H1 (cell line): ENCODE data around the gene ARHGEF1. TPM values are rescaled to one million over a fixed set of nuclear protein-coding genes. Genes with fewer than 3 reads are reported as not detected.

ENCODE experiments used
- CTCF ChIA-PET: fragments of 300-600 bp; sonication (Branson Sonifier 250); formaldehyde crosslinking; loops from one replicate; lab custom pipeline; 2021; ENCODE audit not compliant: partially characterized antibody; lab: Charles Lee
- POLR2A ChIA-PET: fragments of 300-600 bp; sonication (Branson Sonifier 250); formaldehyde crosslinking; loops from one replicate; lab custom pipeline; 2021; ENCODE audit warnings: inconsistent platforms; ENCODE audit not compliant: partially characterized antibody; lab: Charles Lee
- DNase-seq, 2 experiments: peaks; one replicate each; pipeline versions ENCODE4 v3.0.0 to v3.0.0-alpha.2; 2010 to 2022; ENCODE audit warnings: low spot score in 2 of 2, low read depth in 1 of 2, mixed read lengths in 1 of 2
- FAIRE-seq: peaks from 2 replicates; lab custom pipeline; 2011; peaks lifted over from hg19 to GRCh38; lab: Jason Lieb, UNC
- H2AFZ ChIP-seq: 2 replicates; pipeline ENCODE4 v1.8.1; 2012; ENCODE audit warnings: low read length, inconsistent platforms
- H2AK5ac ChIP-seq: 2 replicates; pipeline ENCODE4 v1.6.1; 2013; ENCODE audit warnings: low read depth, low read length
- H2BK120ac ChIP-seq: replicated peaks from 2 replicates; pipeline ENCODE3; 2013; ENCODE audit warnings: low read depth, low read length, inconsistent platforms
- H2BK12ac ChIP-seq: 2 replicates; pipeline ENCODE4 v1.6.1; 2013; ENCODE audit warnings: low read depth, low read length
- H2BK15ac ChIP-seq: 2 replicates; pipeline ENCODE4 v1.6.1; 2013; ENCODE audit warnings: low read length
- H2BK20ac ChIP-seq: 2 replicates; pipeline ENCODE4 v1.6.1; 2013; ENCODE audit warnings: low read length
- H2BK5ac ChIP-seq: 2 replicates; pipeline ENCODE4 v1.6.1; 2013; ENCODE audit warnings: low read depth, low read length
- H3K14ac ChIP-seq: 2 replicates; pipeline ENCODE4 v1.6.1; 2013; ENCODE audit warnings: inconsistent platforms; ENCODE audit not compliant: insufficient read length
- H3K18ac ChIP-seq: 2 replicates; pipeline ENCODE4 v1.6.1; 2013; ENCODE audit warnings: low read length; ENCODE audit errors: extremely low read depth
- H3K23ac ChIP-seq: 2 replicates; pipeline ENCODE4 v1.6.1; 2013; ENCODE audit warnings: inconsistent platforms; ENCODE audit not compliant: insufficient read length
- H3K23me2 ChIP-seq: 2 replicates; pipeline ENCODE4 v1.6.1; 2013; ENCODE audit warnings: low read depth, low read length
- H3K27ac ChIP-seq: 2 replicates; pipeline ENCODE4 v1.6.1; 2011; ENCODE audit warnings: low read depth, low read length, inconsistent platforms
- H3K27me3 ChIP-seq, 4 experiments: replicated peaks in 1 of 4; 1 replicate in 1 of 4; 2 replicates in 3 of 4; pipeline versions ENCODE4 v1.6.1 to v1.8.1; 2011 to 2013; ENCODE audit warnings: low read length in 3 of 4, mild to moderate bottlenecking in 3 of 4, inconsistent platforms in 2 of 4, mixed read lengths in 2 of 4, moderate library complexity in 1 of 4; ENCODE audit not compliant: control insufficient read depth in 3 of 4, insufficient read depth in 3 of 4; ENCODE audit errors: extremely low read depth in 1 of 4
- H3K36me3 ChIP-seq, 4 experiments: 2 replicates each; pipeline versions ENCODE4 v1.6.1 to v1.8.1; 2011 to 2013; ENCODE audit warnings: mild to moderate bottlenecking in 4 of 4, low read length in 3 of 4, moderate library complexity in 2 of 4, control low read depth in 1 of 4, inconsistent platforms in 1 of 4; ENCODE audit not compliant: insufficient read depth in 4 of 4, control insufficient read depth in 2 of 4
- H3K4ac ChIP-seq: replicated peaks from 2 replicates; pipeline ENCODE3; 2013; ENCODE audit warnings: low read length, low read depth, mixed read lengths, inconsistent platforms; ENCODE audit not compliant: insufficient read length
- H3K4me1 ChIP-seq, 4 experiments: replicated peaks in 1 of 4; 1 replicate in 1 of 4; 2 replicates in 3 of 4; pipeline versions ENCODE4 v1.6.1 to v1.8.1; 2011 to 2013; ENCODE audit warnings: low read length in 3 of 4, inconsistent platforms in 2 of 4, mixed read lengths in 1 of 4; ENCODE audit not compliant: insufficient read depth in 4 of 4, control insufficient read depth in 3 of 4
- H3K4me2 ChIP-seq, 2 experiments: 2 replicates each; pipeline versions ENCODE4 v1.6.1 to v1.8.1; 2011 to 2013; ENCODE audit warnings: low read depth in 2 of 2, low read length in 2 of 2, control low read depth in 1 of 2, inconsistent platforms in 1 of 2, mild to moderate bottlenecking in 1 of 2; ENCODE audit not compliant: insufficient read depth in 1 of 2
- H3K4me3 ChIP-seq, 4 experiments: fragments of 200-600, 300-600 bp in 1 of 4; sonication (generic), shearing (Covaris generic), sonication (Bioruptor Twin) in 1 of 4; 2 replicates each; pipeline versions ENCODE4 v1.5.1 to v1.8.1; 2011 to 2016; ENCODE audit warnings: low read length in 4 of 4, low read depth in 3 of 4, control low read depth in 2 of 4, inconsistent platforms in 2 of 4, mild to moderate bottlenecking in 2 of 4, mixed read lengths in 1 of 4, moderate library complexity in 1 of 4; ENCODE audit not compliant: insufficient read depth in 2 of 4; ENCODE audit errors: extremely low read depth in 1 of 4
- H3K56ac ChIP-seq: replicated peaks from 2 replicates; pipeline ENCODE3; 2013; ENCODE audit warnings: low read depth, mild to moderate bottlenecking, mixed read lengths, low read length, inconsistent platforms; ENCODE audit not compliant: insufficient read length
- H3K79me1 ChIP-seq: 2 replicates; pipeline ENCODE4 v1.6.1; 2013; ENCODE audit warnings: low read depth, low read length, control low read depth
- H3K79me2 ChIP-seq, 2 experiments: 2 replicates each; pipeline versions ENCODE4 v1.6.1 to v1.8.1; 2012 to 2013; ENCODE audit warnings: low read length in 2 of 2, mild to moderate bottlenecking in 2 of 2, inconsistent platforms in 1 of 2; ENCODE audit not compliant: insufficient read depth in 2 of 2, control insufficient read depth in 1 of 2
- H3K9ac ChIP-seq, 4 experiments: replicated peaks in 1 of 4; 1 replicate in 1 of 4; 2 replicates in 3 of 4; pipeline versions ENCODE4 v1.6.1 to v1.8.1; 2011 to 2013; ENCODE audit warnings: low read depth in 3 of 4, low read length in 3 of 4, control low read depth in 2 of 4, mild to moderate bottlenecking in 2 of 4, moderate library complexity in 2 of 4, inconsistent platforms in 1 of 4; ENCODE audit errors: extremely low read depth in 1 of 4
- H3K9me3 ChIP-seq, 2 experiments: 2 replicates each; pipeline versions ENCODE4 v1.6.1 to v1.8.1; 2012 to 2013; ENCODE audit warnings: mild to moderate bottlenecking in 2 of 2, moderate library complexity in 2 of 2, control low read depth in 1 of 2, inconsistent platforms in 1 of 2, low read depth in 1 of 2, low read length in 1 of 2, mixed read lengths in 1 of 2; ENCODE audit not compliant: insufficient read depth in 2 of 2
- H4K20me1 ChIP-seq, 2 experiments: replicated peaks in 1 of 2; 2 replicates each; pipeline versions ENCODE3 to v1.8.1; 2011 to 2013; ENCODE audit warnings: inconsistent platforms in 2 of 2, low read length in 2 of 2, mild to moderate bottlenecking in 1 of 2; ENCODE audit not compliant: insufficient read depth in 2 of 2, control insufficient read depth in 1 of 2
- H4K5ac ChIP-seq: 2 replicates; pipeline ENCODE4 v1.6.1; 2013; ENCODE audit warnings: low read length, low read depth, mixed read lengths, inconsistent platforms; ENCODE audit not compliant: insufficient read length
- H4K8ac ChIP-seq: 2 replicates; pipeline ENCODE4 v1.8.0; 2013; ENCODE audit warnings: mild to moderate bottlenecking, moderate library complexity, low read length, inconsistent platforms; ENCODE audit not compliant: insufficient read depth; ENCODE audit errors: extremely low read depth
- H4K91ac ChIP-seq: replicated peaks from 2 replicates; pipeline ENCODE3; 2013; ENCODE audit warnings: low read length, mixed read lengths, inconsistent platforms; ENCODE audit not compliant: insufficient read length
- EZH2 ChIP-seq: fragments of 200-600 bp; sonication (generic); IDR thresholded peaks from 2 replicates; pipeline ENCODE4 v1.7.1; 2012; ENCODE audit warnings: low read depth, mild to moderate bottlenecking, moderate library complexity, low read length, inconsistent platforms; ENCODE audit not compliant: severe bottlenecking
- HDAC2 ChIP-seq, 2 experiments: fragments of 300-600 bp in 1 of 2; sonication (generic) in 1 of 2; IDR thresholded peaks; 2 replicates each; pipeline ENCODE4 v1.6.1; 2011 to 2012; ENCODE audit warnings: low read depth in 2 of 2, low read length in 2 of 2, mild to moderate bottlenecking in 2 of 2, moderate library complexity in 2 of 2, borderline replicate concordance in 1 of 2, inconsistent platforms in 1 of 2
- JUN ChIP-seq: IDR thresholded peaks from 2 replicates; pipeline ENCODE4 v1.6.1; 2011; ENCODE audit warnings: low read depth, mild to moderate bottlenecking, improper control_type of control experiment, low read length
- POLR2A ChIP-seq, 2 experiments: IDR thresholded peaks; 1 replicate in 1 of 2; 2 replicates in 1 of 2; pipeline ENCODE4 v1.6.1; 2011; ENCODE audit warnings: low read depth in 2 of 2, low read length in 2 of 2, mild to moderate bottlenecking in 2 of 2; ENCODE audit errors: control extremely low read depth in 1 of 2
- RNF2 ChIP-seq: fragments of 200-900, 300-1000 bp; sonication (generic); IDR thresholded peaks from 2 replicates; pipeline ENCODE4 v1.7.1; 2016; ENCODE audit warnings: borderline replicate concordance, low read depth, mild to moderate bottlenecking, antibody characterized with exemption, low read length; ENCODE audit not compliant: poor library complexity, severe bottlenecking; ENCODE audit errors: missing control alignments
- SUZ12 ChIP-seq: fragments of 200-600 bp; sonication (generic); IDR thresholded peaks from 2 replicates; pipeline ENCODE4 v1.6.1; 2012; ENCODE audit warnings: mild to moderate bottlenecking, inconsistent platforms, low read length, moderate library complexity, mixed read lengths
- TBP ChIP-seq: IDR thresholded peaks from 2 replicates; pipeline ENCODE4 v1.6.1; 2011; ENCODE audit warnings: low read depth, low read length, improper control_type of control experiment
- WGBS, 2 experiments: shearing (Covaris generic) in 1 of 2; methylation state at CpG; one replicate each; pipeline versions ENCODE4 v1.1.6 to v1.1.7; 2013 to 2015; ENCODE audit warnings: low lambda C conversion rate in 2 of 2, mixed read lengths in 2 of 2, inconsistent platforms in 1 of 2, low coverage in 1 of 2, missing lambda C conversion rate in 1 of 2; ENCODE audit not compliant: insufficient replicate concordance in 2 of 2, insufficient coverage in 1 of 2, insufficient read length in 1 of 2; ENCODE audit errors: extremely low coverage in 1 of 2, missing lambda C conversion rate in 1 of 2; 5-methylcytosine and 5-hydroxymethylcytosine counted together
- polyA plus RNA-seq, 7 experiments: library from polyadenylated mRNA; depleted of rRNA in 3 of 7; stranded (reverse) in 5 of 7; unstranded in 2 of 7; fragments of >200 nt in 5 of 7; fragments of 200-250 nt in 2 of 7; gene quantifications; 1 replicate in 5 of 7; 2 replicates in 1 of 7; 4 replicates in 1 of 7; pipeline versions ENCODE4 v1.2.1 to v1.2.3, GENCODE V29; 2011 to 2013; ENCODE audit warnings: missing spikeins in 2 of 7, mixed read lengths in 2 of 7
- total RNA-seq: library from RNA; stranded (reverse); fragmentation: NEBNext Ultra II Directional; extraction: Animal tissue kit (Norgen Biotek cat#: 25700); gene quantifications from 2 replicates; pipeline ENCODE4 v1.2.1, GENCODE V29; 2021

ARHGEF1 gene
- total and polyA plus RNA-seq, 2 of the 8 experiments (the other 6 are each of a cell fraction or from before 2014, with no cell fraction given) = 23.0 to 49.0 TPM

- H4K8ac ChIP-seq = no peak overlapping the region
- H3K23me2 ChIP-seq = peaks cover 10% of the 10 kb centered on the region
- H4K91ac ChIP-seq = no peak overlapping the region
- 64% methylated on average over 11 of the region's 16 CpGs; no CpG with 5 or more reads in 1 of the 2 experiments for WGBS, 2 experiments
- peaks cover 89 to 98% (median 95%) of the 10 kb centered on the region in 4 experiments for H3K27me3 ChIP-seq
- H2BK120ac ChIP-seq = no peak overlapping the region
- ChIA-PET POLR2A (interaction anchor here (0.7 to 9.6 kb wide), 5 partner anchors 10 to 66 kb away, joined by 4 to 71 read pairs (median 5); partner anchors contain the start of gene RPS19), CTCF (interaction anchor here (1.4 to 1.5 kb wide), 4 partner anchors 11 to 54 kb away, joined by 5 to 6 read pairs (median 6); no protein-coding TSS in a partner anchor)
- H2AFZ ChIP-seq = no peak overlapping the region
- H3K9ac ChIP-seq = no peak overlapping the region
- no peak overlapping the region for H3K56ac ChIP-seq
- no peaks in the 10 kb centered on the region for H3K79me2 ChIP-seq
- H4K20me1 ChIP-seq = peaks cover 10 to 30% of the 10 kb centered on the region in 2 experiments
- peak overlapping the region in 1 of 4 experiments; percentile 60; a peak in 2 of 8 replicates for H3K4me3 ChIP-seq
- H3K36me3 ChIP-seq = no peaks in the 10 kb centered on the region
- H3K9me3 ChIP-seq = no peaks in the 10 kb centered on the region
- FAIRE-seq (no peak), DNase-seq (no peak)
- H2AK5ac ChIP-seq = no peak overlapping the region; the same call in 1 of the 2 replicates
- no peak overlapping the region for H2BK5ac ChIP-seq
- H3K4me2 ChIP-seq = peak overlapping the region in 1 of 2 experiments; percentile 66; a peak in 1 of 4 replicates
- no peak overlapping the region for H3K18ac ChIP-seq
- H4K5ac ChIP-seq = no peak overlapping the region
- no peak overlapping the region for H3K14ac ChIP-seq
- no peaks in the 10 kb centered on the region for H3K79me1 ChIP-seq
- H2BK15ac ChIP-seq = no peak overlapping the region
- H2BK12ac ChIP-seq = no peak overlapping the region
- H2BK20ac ChIP-seq = no peak overlapping the region
- no peak overlapping the region for H3K23ac ChIP-seq
- H3K4ac ChIP-seq = no peak overlapping the region
- H3K27ac ChIP-seq = no peak overlapping the region
- H3K4me1 ChIP-seq = peaks cover 6 to 21% (median 12%) of the 10 kb centered on the region in 4 experiments
- peak; percentile 53 for TF ChIP-seq SUZ12
- peak; percentile 55 for TF ChIP-seq RNF2
- no peak for TF ChIP-seq HDAC2 (IDR thresholded peaks at IDR 0.05; ENCODE audit: borderline replicate concordance in 1 of 2, low read depth in 2 of 2, low read length in 2 of 2)
- no peak for TF ChIP-seq POLR2A (IDR thresholded peaks at IDR 0.05; ENCODE audit: control extremely low read depth in 1 of 2, low read depth in 2 of 2, low read length in 2 of 2)
- TF ChIP-seq TBP = no peak
- no peak for TF ChIP-seq JUN
- peak; percentile 55 for TF ChIP-seq EZH2
These were observed 43.9 kb downstream of the ARHGEF1 start for GRCh38 chr19:41926763-41927496.
